Smooth muscle cell (in vitro differentiated cells): ENCODE results near the gene PHLDA3. TPM values are rescaled to one million over a fixed set of nuclear protein-coding genes. Genes with fewer than 3 reads are reported as not detected.

Experiments used
- DNase-seq: peaks from one replicate; lab custom pipeline; 2025; ENCODE audit not compliant: unreplicated experiment; lab: John Stamatoyannopoulos, UW
- H2AFZ ChIP-seq: fragments of 200-600 bp; sonication (generic); 2 replicates; pipeline ENCODE4 v1.6.0; 2016; ENCODE audit warnings: antibody characterized with exemption, low read depth, mild to moderate bottlenecking
- H3F3A ChIP-seq: fragments of 200-600 bp; sonication (generic); 2 replicates; pipeline ENCODE4 v1.6.0; 2017; ENCODE audit warnings: antibody characterized with exemption, low read depth
- H3K27ac ChIP-seq: fragments of 200-600 bp; sonication (generic); 2 replicates; pipeline ENCODE4 v1.5.1; 2016; ENCODE audit warnings: low read depth, mild to moderate bottlenecking
- H3K27me3 ChIP-seq: fragments of 200-600 bp; sonication (generic); 2 replicates; pipeline ENCODE4 v1.6.1; 2016; ENCODE audit warnings: low read depth, mild to moderate bottlenecking
- H3K36me3 ChIP-seq: fragments of 200-600 bp; sonication (generic); 2 replicates; pipeline ENCODE4 v1.5.1; 2016; ENCODE audit warnings: low read depth
- H3K4me1 ChIP-seq: fragments of 200-600 bp; sonication (generic); 2 replicates; pipeline ENCODE4 v1.5.1; 2016; ENCODE audit warnings: low read depth
- H3K4me2 ChIP-seq: fragments of 200-600 bp; sonication (generic); 2 replicates; pipeline ENCODE4 v1.6.0; 2016; ENCODE audit warnings: mild to moderate bottlenecking
- H3K4me3 ChIP-seq: fragments of 200-600 bp; sonication (generic); 2 replicates; pipeline ENCODE4 v1.5.1; 2016; ENCODE audit warnings: mild to moderate bottlenecking
- H3K79me2 ChIP-seq: fragments of 200-600 bp; sonication (generic); 2 replicates; pipeline ENCODE4 v1.6.0; 2016; ENCODE audit warnings: low read depth, mild to moderate bottlenecking
- H3K9ac ChIP-seq: fragments of 200-600 bp; sonication (generic); 2 replicates; pipeline ENCODE4 v1.6.0; 2016; ENCODE audit warnings: low read depth
- H3K9me3 ChIP-seq: fragments of 200-600 bp; sonication (generic); replicated peaks from 2 replicates; pipeline ENCODE4 v1.5.1; 2016; ENCODE audit warnings: low read depth
- H4K20me1 ChIP-seq: fragments of 200-600 bp; sonication (generic); 2 replicates; pipeline ENCODE4 v1.6.0; 2016; ENCODE audit warnings: low read depth
- WGBS: methylation state at CpG from one replicate; pipeline ENCODE4 v1.1.7; 2016; ENCODE audit warnings: low lambda C conversion rate; 5-methylcytosine and 5-hydroxymethylcytosine counted together
- polyA plus RNA-seq: library from polyadenylated mRNA; unstranded; fragments of >200 nt; fragmentation: Nextera tagmentation; extraction: Ambion mirVana; gene quantifications from 2 replicates; pipeline ENCODE4 v1.2.1, GENCODE V29; 2016
- total RNA-seq: library from RNA; depleted of rRNA; stranded (reverse); fragments of >200 nt; gene quantifications from 2 replicates; pipeline ENCODE4 v1.2.3, GENCODE V29; 2014
- TF ChIP-seq, protein P1 (sequence below): fragments of 200-600 bp; sonication (generic); IDR thresholded peaks from 2 replicates; pipeline ENCODE4 v1.5.1; 2017; ENCODE audit warnings: borderline replicate concordance, mild to moderate bottlenecking, antibody characterized with exemption; ENCODE audit not compliant: insufficient read depth, poor library complexity, severe bottlenecking

The PHLDA3 gene
- total RNA-seq (87.8 and 130 TPM in 2 replicates), polyA plus RNA-seq (340 and 343 TPM in 2 replicates)

DNA sequence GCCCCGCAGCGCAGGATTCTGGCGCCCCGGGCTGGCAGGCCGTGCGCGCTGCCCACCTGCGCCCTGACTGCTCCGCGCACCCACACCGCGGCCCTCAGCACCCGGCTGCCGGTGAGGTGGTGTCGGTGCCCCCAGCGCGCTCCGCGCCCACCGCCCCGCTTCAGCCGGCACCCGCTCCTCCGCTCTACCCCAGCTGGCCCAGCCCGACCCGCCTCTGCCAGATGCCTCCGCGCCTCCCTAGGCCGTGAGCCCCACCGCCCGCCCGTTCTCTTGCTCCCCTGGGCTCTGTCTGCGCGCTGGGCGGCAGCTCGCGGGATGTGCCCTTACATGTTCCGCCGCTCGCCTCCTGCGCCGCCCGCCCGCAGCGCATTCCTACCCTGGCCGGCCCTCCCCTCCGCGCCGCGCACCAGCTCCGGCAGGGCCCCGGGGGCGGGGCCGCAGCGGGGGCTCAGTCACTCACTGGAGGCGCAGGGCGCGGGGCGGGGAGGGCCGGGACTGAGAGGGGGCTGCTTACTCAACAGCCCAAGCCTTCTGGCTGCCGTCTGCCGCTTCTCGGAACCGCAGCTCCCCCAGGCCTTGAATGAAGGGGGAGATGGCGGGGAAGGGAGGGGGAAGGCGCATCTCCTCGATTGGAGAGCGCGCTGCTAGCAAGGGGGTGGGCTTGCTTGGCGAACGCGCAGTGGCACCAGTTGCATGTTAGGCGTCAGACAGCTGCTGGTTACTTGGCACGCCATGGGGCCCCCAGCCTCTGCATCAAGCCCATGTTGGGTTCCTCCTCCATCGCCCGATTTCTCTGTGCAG is at the start of gene PHLDA3:
Gene PHLDA3 (minus strand): TSS at position 345 of the 801 bp plus-strand sequence. CDS start 402 bp downstream, outside the sequence.
- WGBS = 4% methylated on average over 23 of the region's 76 CpGs
- Histone ChIP-seq H3K27me3 (no peaks in the 10 kb centered on the region), H3K27ac (peak within 1 kb of the TSS; percentile 94), H3K36me3 (no peaks in the 10 kb centered on the region), H3K79me2 (peaks cover 47% of the 10 kb centered on the region), H3K9me3 (no peaks in the 10 kb centered on the region), H3F3A (peaks cover 30% of the 10 kb centered on the region), H4K20me1 (peaks cover 46% of the 10 kb centered on the region), H2AFZ (no peak within 1 kb of the TSS), H3K4me3 (peak within 1 kb of the TSS; percentile 91), H3K4me1 (peaks cover 11% of the 10 kb centered on the region), H3K9ac (peak within 1 kb of the TSS; percentile 94), H3K4me2 (peak within 1 kb of the TSS; percentile 92)
- TF ChIP-seq, protein P1, sequence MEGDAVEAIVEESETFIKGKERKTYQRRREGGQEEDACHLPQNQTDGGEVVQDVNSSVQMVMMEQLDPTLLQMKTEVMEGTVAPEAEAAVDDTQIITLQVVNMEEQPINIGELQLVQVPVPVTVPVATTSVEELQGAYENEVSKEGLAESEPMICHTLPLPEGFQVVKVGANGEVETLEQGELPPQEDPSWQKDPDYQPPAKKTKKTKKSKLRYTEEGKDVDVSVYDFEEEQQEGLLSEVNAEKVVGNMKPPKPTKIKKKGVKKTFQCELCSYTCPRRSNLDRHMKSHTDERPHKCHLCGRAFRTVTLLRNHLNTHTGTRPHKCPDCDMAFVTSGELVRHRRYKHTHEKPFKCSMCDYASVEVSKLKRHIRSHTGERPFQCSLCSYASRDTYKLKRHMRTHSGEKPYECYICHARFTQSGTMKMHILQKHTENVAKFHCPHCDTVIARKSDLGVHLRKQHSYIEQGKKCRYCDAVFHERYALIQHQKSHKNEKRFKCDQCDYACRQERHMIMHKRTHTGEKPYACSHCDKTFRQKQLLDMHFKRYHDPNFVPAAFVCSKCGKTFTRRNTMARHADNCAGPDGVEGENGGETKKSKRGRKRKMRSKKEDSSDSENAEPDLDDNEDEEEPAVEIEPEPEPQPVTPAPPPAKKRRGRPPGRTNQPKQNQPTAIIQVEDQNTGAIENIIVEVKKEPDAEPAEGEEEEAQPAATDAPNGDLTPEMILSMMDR = no peak
- DNase-seq = peak; percentile 88

DNA sequence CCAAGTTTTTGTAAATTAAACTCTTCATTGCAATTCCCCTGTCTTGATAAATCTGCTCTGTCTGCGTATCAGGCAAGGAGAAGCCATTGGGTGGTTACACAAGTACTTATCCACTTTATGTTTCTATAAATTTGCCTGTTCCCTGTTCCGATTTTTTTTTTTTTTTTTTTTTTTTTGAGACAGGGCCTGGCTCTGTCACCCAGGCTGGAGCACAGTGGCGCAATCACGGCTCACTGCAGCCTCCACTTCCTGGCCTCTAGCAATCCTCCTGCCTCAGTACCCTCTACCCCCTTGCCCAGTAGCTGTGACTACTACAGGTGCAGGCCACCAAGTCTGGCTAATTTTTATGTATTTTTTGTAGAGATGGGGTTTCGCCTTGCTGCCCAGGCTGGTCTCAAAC is 49.1 kb upstream of the PHLDA3 start:
- TF ChIP-seq, protein P1 = no peak
- 88% methylated on average over 5 of the region's 5 CpGs for WGBS
- H3K9me3 ChIP-seq = no peaks in the 10 kb centered on the region
- H3K36me3 ChIP-seq = no peaks in the 10 kb centered on the region
- H3K4me3 ChIP-seq = no peak overlapping the region
- H2AFZ ChIP-seq = no peak overlapping the region
- DNase-seq = no peak
- no peaks in the 10 kb centered on the region for H4K20me1 ChIP-seq
- H3K27ac ChIP-seq = peak overlapping the region; percentile 75
- no peaks in the 10 kb centered on the region for H3K27me3 ChIP-seq
- no peaks in the 10 kb centered on the region for H3K79me2 ChIP-seq
- no peak overlapping the region for H3K9ac ChIP-seq
- no peaks in the 10 kb centered on the region for H3F3A ChIP-seq
- no peaks in the 10 kb centered on the region for H3K4me1 ChIP-seq
- H3K4me2 ChIP-seq = no peak overlapping the region

DNA sequence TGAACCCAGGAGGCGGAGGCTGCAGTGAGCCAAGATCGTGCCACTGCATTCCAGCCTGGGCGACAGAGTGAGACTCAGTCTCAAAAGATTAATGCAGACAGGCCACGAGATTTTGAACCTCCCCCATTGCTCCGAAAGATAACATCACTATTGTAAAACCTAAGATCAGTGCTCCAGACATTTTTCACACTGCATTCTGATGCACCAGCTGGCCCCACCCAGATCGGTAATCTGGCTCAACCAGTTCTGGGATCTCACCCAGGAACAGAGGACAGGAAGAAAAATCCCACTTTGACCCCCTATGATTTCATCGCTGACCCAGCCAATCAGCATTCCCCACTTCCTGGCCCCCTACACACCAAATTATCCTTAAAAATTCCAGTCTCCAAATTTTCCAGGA is 48.6 kb upstream of the PHLDA3 start:
- TF ChIP-seq, protein P1 = no peak
- Histone ChIP-seq H2AFZ (no peak overlapping the region), H3F3A (no peaks in the 10 kb centered on the region), H3K9ac (no peak overlapping the region), H3K4me1 (peaks cover 2% of the 10 kb centered on the region), H3K4me3 (no peak overlapping the region), H3K36me3 (no peaks in the 10 kb centered on the region), H3K79me2 (no peaks in the 10 kb centered on the region), H4K20me1 (no peaks in the 10 kb centered on the region), H3K4me2 (no peak overlapping the region), H3K9me3 (no peaks in the 10 kb centered on the region), H3K27me3 (no peaks in the 10 kb centered on the region), H3K27ac (peak overlapping the region; percentile 75)
- WGBS = 36% methylated on average over 7 of the region's 7 CpGs
- no peak for DNase-seq
